ENCODE results near the gene CAPN11. TPM values are rescaled to one million over a fixed set of nuclear protein-coding genes. Genes with fewer than 3 reads are reported as not detected.

CAPN11 gene
- total and polyA plus RNA-seq, 2 donors (not counting 1 experiment from before 2014, with no cell fraction given) = not detected

- Histone ChIP-seq H3K36me3 (ENCODE audit: control insufficient read depth, insufficient read depth, low read length) (peaks cover 6% of the 10 kb centered on the region), H3K4me3 (replicated peaks in 1 of 4; ENCODE audit: control extremely low read depth in 1 of 4, insufficient read depth in 1 of 4, low read depth in 3 of 4, low read length in 4 of 4) (no peak overlapping the region), H2AFZ (ENCODE audit: low read length) (no peak overlapping the region), H3K27ac (ENCODE audit: insufficient read depth, low read length) (no peak overlapping the region), H4K20me1 (ENCODE audit: control insufficient read depth, extremely low read depth, insufficient read depth, low read length) (no peaks in the 10 kb centered on the region), H3K4me1 (ENCODE audit: control insufficient read depth, extremely low read depth, insufficient read depth, low read length) (no peaks in the 10 kb centered on the region), H3K27me3 (ENCODE audit: control insufficient read depth, insufficient read depth, low read length) (no peaks in the 10 kb centered on the region), H3K9me3 (ENCODE audit: control insufficient read depth, insufficient read depth, low read depth, low read length) (no peaks in the 10 kb centered on the region), H3K9ac (ENCODE audit: insufficient read depth, low read length) (no peak overlapping the region), H3K79me2 (ENCODE audit: control insufficient read depth, insufficient read depth, low read length) (no peaks in the 10 kb centered on the region), H3K4me2 (ENCODE audit: extremely low read depth, insufficient read depth, low read length) (no peak overlapping the region)
- no peak for TF ChIP-seq EZH2 (IDR thresholded peaks at IDR 0.05; ENCODE audit: low read length, missing control alignments)
- no peak for TF ChIP-seq CTCF (conservative IDR thresholded peaks at IDR 0.05 in 1 of 2, IDR thresholded peaks at IDR 0.05 in 1 of 2; ENCODE audit: low read depth in 1 of 2, low read length in 2 of 2)
- no peak for DNase-seq (ENCODE audit: low read depth in 2 of 2)
Measured at GRCh38 chr6:44154067-44154466, 4.6 kb upstream of the CAPN11 start.

- H4K20me1 ChIP-seq (ENCODE audit: control insufficient read depth, extremely low read depth, insufficient read depth, low read length) = no peaks in the 10 kb centered on the region
- no peaks in the 10 kb centered on the region for H3K79me2 ChIP-seq (ENCODE audit: control insufficient read depth, insufficient read depth, low read length)
- H3K4me1 ChIP-seq (ENCODE audit: control insufficient read depth, extremely low read depth, insufficient read depth, low read length) = no peaks in the 10 kb centered on the region
- H3K36me3 ChIP-seq (ENCODE audit: control insufficient read depth, insufficient read depth, low read length) = peaks cover 5% of the 10 kb centered on the region
- H3K4me3 ChIP-seq (replicated peaks in 1 of 4; ENCODE audit: control extremely low read depth in 1 of 4, insufficient read depth in 1 of 4, low read depth in 3 of 4, low read length in 4 of 4) = no peak overlapping the region
- no peaks in the 10 kb centered on the region for H3K27me3 ChIP-seq (ENCODE audit: control insufficient read depth, insufficient read depth, low read length)
- H3K9ac ChIP-seq (ENCODE audit: insufficient read depth, low read length) = no peak overlapping the region
- H2AFZ ChIP-seq (ENCODE audit: low read length) = no peak overlapping the region
- no peaks in the 10 kb centered on the region for H3K9me3 ChIP-seq (ENCODE audit: control insufficient read depth, insufficient read depth, low read depth, low read length)
- no peak for DNase-seq (ENCODE audit: low read depth in 2 of 2)
- no peak overlapping the region for H3K4me2 ChIP-seq (ENCODE audit: extremely low read depth, insufficient read depth, low read length)
- no peak for TF ChIP-seq CTCF (conservative IDR thresholded peaks at IDR 0.05 in 1 of 2, IDR thresholded peaks at IDR 0.05 in 1 of 2; ENCODE audit: low read depth in 1 of 2, low read length in 2 of 2)
- no peak for TF ChIP-seq EZH2 (IDR thresholded peaks at IDR 0.05; ENCODE audit: low read length, missing control alignments)
- no peak overlapping the region for H3K27ac ChIP-seq (ENCODE audit: insufficient read depth, low read length)
Measured at GRCh38 chr6:44156494-44157151, 2.0 kb upstream of the CAPN11 start.

DNA sequence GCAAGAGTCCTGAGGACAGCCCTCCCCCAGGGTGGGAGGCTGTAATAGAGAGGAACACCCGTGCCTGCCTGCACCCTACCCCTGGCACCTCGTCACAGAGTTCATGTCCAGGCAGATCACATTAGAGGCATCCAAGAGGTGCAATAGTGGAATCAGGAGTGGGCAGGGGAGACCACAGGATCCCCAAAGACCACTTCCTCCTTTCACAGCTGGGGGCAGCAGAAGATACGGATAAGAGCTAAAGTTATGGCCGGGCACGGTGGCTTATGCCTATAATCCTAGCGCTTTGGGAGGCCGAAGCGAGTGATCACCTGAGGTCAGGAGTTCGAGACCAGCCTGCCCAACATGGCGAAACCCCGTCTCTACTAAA, 1.5 kb upstream of the CAPN11 start:
- Histone ChIP-seq H3K9me3 (ENCODE audit: control insufficient read depth, insufficient read depth, low read depth, low read length) (no peaks in the 10 kb centered on the region), H3K4me2 (ENCODE audit: extremely low read depth, insufficient read depth, low read length) (no peak overlapping the region), H3K27me3 (ENCODE audit: control insufficient read depth, insufficient read depth, low read length) (no peaks in the 10 kb centered on the region), H3K9ac (ENCODE audit: insufficient read depth, low read length) (no peak overlapping the region), H3K4me3 (replicated peaks in 1 of 4; ENCODE audit: control extremely low read depth in 1 of 4, insufficient read depth in 1 of 4, low read depth in 3 of 4, low read length in 4 of 4) (no peak overlapping the region), H3K36me3 (ENCODE audit: control insufficient read depth, insufficient read depth, low read length) (peaks cover 5% of the 10 kb centered on the region), H4K20me1 (ENCODE audit: control insufficient read depth, extremely low read depth, insufficient read depth, low read length) (no peaks in the 10 kb centered on the region), H2AFZ (ENCODE audit: low read length) (no peak overlapping the region), H3K4me1 (ENCODE audit: control insufficient read depth, extremely low read depth, insufficient read depth, low read length) (no peaks in the 10 kb centered on the region), H3K79me2 (ENCODE audit: control insufficient read depth, insufficient read depth, low read length) (no peaks in the 10 kb centered on the region), H3K27ac (ENCODE audit: insufficient read depth, low read length) (no peak overlapping the region)
- TF ChIP-seq CTCF (conservative IDR thresholded peaks at IDR 0.05 in 1 of 2, IDR thresholded peaks at IDR 0.05 in 1 of 2; ENCODE audit: low read depth in 1 of 2, low read length in 2 of 2) (no peak), EZH2 (IDR thresholded peaks at IDR 0.05; ENCODE audit: low read length, missing control alignments) (no peak)
- no peak for DNase-seq (ENCODE audit: low read depth in 2 of 2)

Data from fibroblast of lung (primary cell).